Vagina (tissue), 2 donors: ENCODE measurements around the gene TRIP13.

ENCODE experiments used
- CTCF ChIP-seq, 3 experiments: fragments of 450-650 bp in 2 of 3; fragments of 200-600 bp in 1 of 3; sonication (generic) in 1 of 3; IDR thresholded peaks; one replicate each; pipeline ENCODE4 v1.5.1; 2017 to 2019; ENCODE audit warnings: antibody characterized with exemption in 3 of 3, mild to moderate bottlenecking in 2 of 3, moderate library complexity in 2 of 3
- POLR2A ChIP-seq, 2 donors: fragments of 450-650 bp; IDR thresholded peaks; one replicate each; pipeline ENCODE4 v1.6.1; 2017; ENCODE audit warnings: antibody characterized with exemption in 2 of 2, mild to moderate bottlenecking in 2 of 2, moderate library complexity in 2 of 2
- POLR2AphosphoS5 ChIP-seq, 2 donors: sonication (generic); formaldehyde crosslinking; IDR thresholded peaks; one replicate each; pipeline ENCODE4 v1.9.0; 2017; ENCODE audit warnings: antibody characterized with exemption in 2 of 2, mild to moderate bottlenecking in 2 of 2, low read depth in 1 of 2; ENCODE audit not compliant: insufficient read depth in 1 of 2

- TF ChIP-seq CTCF (IDR thresholded peaks at IDR 0.05) (no peak), POLR2AphosphoS5 (IDR thresholded peaks at IDR 0.05; ENCODE audit: insufficient read depth in 1 of 2, low read depth in 1 of 2) (no peak), POLR2A (IDR thresholded peaks at IDR 0.05) (no peak)
Observed at GRCh38 chr5:946720-947625, 54.3 kb downstream of the TRIP13 start.
